ENCODE results near the gene ABHD16B. TPM values are rescaled to one million over a fixed set of nuclear protein-coding genes. Genes with fewer than 3 reads are reported as not detected.

Gene ABHD16B
- total and polyA plus RNA-seq, 2 of the 13 experiments (the other 11 are each of a cell fraction or from before 2014, with no cell fraction given), result not detected

GRCh38 chr20:63889241-63890200, 28.2 kb downstream of the ABHD16B start:
- Histone ChIP-seq H4K20me1 (ENCODE audit: insufficient read depth, low read length) (peaks cover 20% of the 10 kb centered on the region; the same call in 1 of the 2 replicates), H3K27me3 (ENCODE audit: control insufficient read depth in 1 of 2, insufficient read depth in 2 of 2, low read length in 2 of 2) (no peaks in the 10 kb centered on the region; a peak in 1 of 5 replicates), H3K9me3 (ENCODE audit: low read length) (no peaks in the 10 kb centered on the region), H3K4me3 (replicated peaks in 1 of 3; ENCODE audit: insufficient read depth in 1 of 3, low read depth in 2 of 3, low read length in 3 of 3) (no peak overlapping the region), H3K36me3 (replicated peaks in 1 of 2; ENCODE audit: control insufficient read depth in 1 of 2, insufficient read depth in 2 of 2, low read length in 2 of 2) (peaks cover 45 to 65% of the 10 kb centered on the region in 2 experiments), H3K4me2 (ENCODE audit: low read depth, low read length) (no peak overlapping the region), H3K79me2 (ENCODE audit: insufficient read depth, low read length) (peaks cover 7% of the 10 kb centered on the region), H3K9ac (ENCODE audit: insufficient read depth, low read depth, low read length) (no peak overlapping the region), H3K4me1 (ENCODE audit: insufficient read depth, low read length) (peaks cover 7% of the 10 kb centered on the region), H2AFZ (ENCODE audit: low read length) (no peak overlapping the region), H3K27ac (ENCODE audit: extremely low read length, insufficient read depth, low read length) (no peak overlapping the region)
- TF ChIP-seq ZBTB42 (CRISPR knock-in tag; IDR thresholded peaks at IDR 0.05) (no peak), NR2F2 (IDR thresholded peaks at IDR 0.05; ENCODE audit: borderline replicate concordance, low read depth) (no peak), NRL (CRISPR knock-in tag; IDR thresholded peaks at IDR 0.05; ENCODE audit: borderline replicate concordance) (peak; percentile 30; the same call in 1 of the 2 replicates), ZSCAN21 (CRISPR knock-in tag; IDR thresholded peaks at IDR 0.05; ENCODE audit: borderline replicate concordance) (peak; percentile 30; the same call in 1 of the 2 replicates), ZNF768 (CRISPR knock-in tag; IDR thresholded peaks at IDR 0.05) (peak; percentile 33; the same call in 1 of the 2 replicates), REXO4 (CRISPR knock-in tag; IDR thresholded peaks at IDR 0.05; ENCODE audit: borderline replicate concordance) (0 out of 2 replicates have a peak, but pooled peaks have one; percentile 27), RBFOX2 (IDR thresholded peaks at IDR 0.05; ENCODE audit: low read depth, low read length) (0 out of 2 replicates have a peak, but pooled peaks have one; percentile 30), ZNF253 (CRISPR knock-in tag; IDR thresholded peaks at IDR 0.05; ENCODE audit: borderline replicate concordance) (0 out of 2 replicates have a peak, but pooled peaks have one; percentile 46), AGO2 (optimal IDR thresholded peaks at IDR 0.05; ENCODE audit: low read depth, low read length) (peak; percentile 41), MYC (CRISPR knock-in tag; IDR thresholded peaks at IDR 0.05; ENCODE audit: borderline replicate concordance) (peak; percentile 37; the same call in 1 of the 2 replicates), ZNF275 (CRISPR knock-in tag; IDR thresholded peaks at IDR 0.05; ENCODE audit: borderline replicate concordance) (no peak), RCOR2 (CRISPR knock-in tag; IDR thresholded peaks at IDR 0.05) (no peak), CEBPG (CRISPR knock-in tag; IDR thresholded peaks at IDR 0.05) (no peak)
- TF ChIP-seq, protein P1, sequence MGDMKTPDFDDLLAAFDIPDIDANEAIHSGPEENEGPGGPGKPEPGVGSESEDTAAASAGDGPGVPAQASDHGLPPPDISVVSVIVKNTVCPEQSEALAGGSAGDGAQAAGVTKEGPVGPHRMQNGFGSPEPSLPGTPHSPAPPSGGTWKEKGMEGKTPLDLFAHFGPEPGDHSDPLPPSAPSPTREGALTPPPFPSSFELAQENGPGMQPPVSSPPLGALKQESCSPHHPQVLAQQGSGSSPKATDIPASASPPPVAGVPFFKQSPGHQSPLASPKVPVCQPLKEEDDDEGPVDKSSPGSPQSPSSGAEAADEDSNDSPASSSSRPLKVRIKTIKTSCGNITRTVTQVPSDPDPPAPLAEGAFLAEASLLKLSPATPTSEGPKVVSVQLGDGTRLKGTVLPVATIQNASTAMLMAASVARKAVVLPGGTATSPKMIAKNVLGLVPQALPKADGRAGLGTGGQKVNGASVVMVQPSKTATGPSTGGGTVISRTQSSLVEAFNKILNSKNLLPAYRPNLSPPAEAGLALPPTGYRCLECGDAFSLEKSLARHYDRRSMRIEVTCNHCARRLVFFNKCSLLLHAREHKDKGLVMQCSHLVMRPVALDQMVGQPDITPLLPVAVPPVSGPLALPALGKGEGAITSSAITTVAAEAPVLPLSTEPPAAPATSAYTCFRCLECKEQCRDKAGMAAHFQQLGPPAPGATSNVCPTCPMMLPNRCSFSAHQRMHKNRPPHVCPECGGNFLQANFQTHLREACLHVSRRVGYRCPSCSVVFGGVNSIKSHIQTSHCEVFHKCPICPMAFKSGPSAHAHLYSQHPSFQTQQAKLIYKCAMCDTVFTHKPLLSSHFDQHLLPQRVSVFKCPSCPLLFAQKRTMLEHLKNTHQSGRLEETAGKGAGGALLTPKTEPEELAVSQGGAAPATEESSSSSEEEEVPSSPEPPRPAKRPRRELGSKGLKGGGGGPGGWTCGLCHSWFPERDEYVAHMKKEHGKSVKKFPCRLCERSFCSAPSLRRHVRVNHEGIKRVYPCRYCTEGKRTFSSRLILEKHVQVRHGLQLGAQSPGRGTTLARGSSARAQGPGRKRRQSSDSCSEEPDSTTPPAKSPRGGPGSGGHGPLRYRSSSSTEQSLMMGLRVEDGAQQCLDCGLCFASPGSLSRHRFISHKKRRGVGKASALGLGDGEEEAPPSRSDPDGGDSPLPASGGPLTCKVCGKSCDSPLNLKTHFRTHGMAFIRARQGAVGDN (CRISPR knock-in tag; IDR thresholded peaks at IDR 0.05), result peak; percentile 23; the same call in 1 of the 2 replicates
- TF ChIP-seq, protein P2, sequence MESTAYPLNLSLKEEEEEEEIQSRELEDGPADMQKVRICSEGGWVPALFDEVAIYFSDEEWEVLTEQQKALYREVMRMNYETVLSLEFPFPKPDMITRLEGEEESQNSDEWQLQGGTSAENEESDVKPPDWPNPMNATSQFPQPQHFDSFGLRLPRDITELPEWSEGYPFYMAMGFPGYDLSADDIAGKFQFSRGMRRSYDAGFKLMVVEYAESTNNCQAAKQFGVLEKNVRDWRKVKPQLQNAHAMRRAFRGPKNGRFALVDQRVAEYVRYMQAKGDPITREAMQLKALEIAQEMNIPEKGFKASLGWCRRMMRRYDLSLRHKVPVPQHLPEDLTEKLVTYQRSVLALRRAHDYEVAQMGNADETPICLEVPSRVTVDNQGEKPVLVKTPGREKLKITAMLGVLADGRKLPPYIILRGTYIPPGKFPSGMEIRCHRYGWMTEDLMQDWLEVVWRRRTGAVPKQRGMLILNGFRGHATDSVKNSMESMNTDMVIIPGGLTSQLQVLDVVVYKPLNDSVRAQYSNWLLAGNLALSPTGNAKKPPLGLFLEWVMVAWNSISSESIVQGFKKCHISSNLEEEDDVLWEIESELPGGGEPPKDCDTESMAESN (CRISPR knock-in tag; conservative IDR thresholded peaks at IDR 0.05), result no peak
- WGBS (ENCODE audit: low lambda C conversion rate), result 98% methylated on average over 25 of the region's 25 CpGs
- in situ Hi-C loops (cut with HindIII; ENCODE audit: extremely low pct_ligation_motif_present, low pct_unique_long_range_greater_than_20kb) (no loop called here), intact Hi-C loops (cut with micrococcal nuclease; ENCODE audit: unreplicated experiment) (no loop called here)
- DNase-seq (ENCODE audit: low spot score) (no peak), FAIRE-seq (no peak), ATAC-seq (no peak)
- ChIA-PET POLR2A (no interaction called here), CTCF (ENCODE audit: low intra/inter-chr PET ratio, low total read pairs) (no interaction called here)
- no TSS peak for BruUV-seq (replicated peaks)

Data from HepG2 (cell line).